ENCODE measurements around the gene MAPT. TPM values are rescaled to one million over a fixed set of nuclear protein-coding genes. Genes with fewer than 3 reads are reported as not detected.

The MAPT gene
- polyA plus RNA-seq, 1 experiment = 0.16 TPM

GRCh38 chr17:45931677-45932076, 37.3 kb downstream of the MAPT start:
- H3K4me3 ChIP-seq (ENCODE audit: low read depth, low read length) = no peak overlapping the region
- TF ChIP-seq CTCF (IDR thresholded peaks at IDR 0.05; ENCODE audit: insufficient read depth, low read depth, low read length) = no peak
- ChIA-PET POLR2A (no interaction called here), CTCF (interaction anchor here (1.1 kb wide), 1 partner anchor 18 kb away, joined by 5 read pairs; no protein-coding TSS in a partner anchor)
- H3K36me3 ChIP-seq (ENCODE audit: control insufficient read depth, insufficient read depth, low read length) = no peaks in the 10 kb centered on the region
- no peak for DNase-seq (ENCODE audit: low read depth)
- H3K27me3 ChIP-seq (ENCODE audit: control insufficient read depth, insufficient read depth, low read length) = peaks cover 3% of the 10 kb centered on the region; the same call in 1 of the 2 replicates

- Histone ChIP-seq H3K36me3 (ENCODE audit: control insufficient read depth, insufficient read depth, low read length) (no peaks in the 10 kb centered on the region), H3K4me3 (ENCODE audit: low read depth, low read length) (no peak overlapping the region), H3K27me3 (ENCODE audit: control insufficient read depth, insufficient read depth, low read length) (peaks cover 3% of the 10 kb centered on the region; the same call in 1 of the 2 replicates)
- TF ChIP-seq CTCF (IDR thresholded peaks at IDR 0.05; ENCODE audit: insufficient read depth, low read depth, low read length) = no peak
- CTCF ChIA-PET = interaction anchor here (1.0 to 2.0 kb wide), 3 partner anchors 9 to 15 kb away, joined by 3 to 7 read pairs (median 4); no protein-coding TSS in a partner anchor
- no peak for DNase-seq (ENCODE audit: low read depth)
- POLR2A ChIA-PET = no interaction called here
Measured at GRCh38 chr17:45934044-45934979, 40.0 kb downstream of the MAPT start.

GRCh38 chr17:45935197-45935709, 40.9 kb downstream of the MAPT start:
- CTCF ChIA-PET = interaction anchor here (2.0 kb wide), 1 partner anchor 14 kb away, joined by 7 read pairs; no protein-coding TSS in a partner anchor
- TF ChIP-seq CTCF (IDR thresholded peaks at IDR 0.05; ENCODE audit: insufficient read depth, low read depth, low read length) = no peak
- POLR2A ChIA-PET = no interaction called here
- no peak for DNase-seq (ENCODE audit: low read depth)
- H3K4me3 ChIP-seq (ENCODE audit: low read depth, low read length) = no peak overlapping the region
- peaks cover 5% of the 10 kb centered on the region for H3K27me3 ChIP-seq (ENCODE audit: control insufficient read depth, insufficient read depth, low read length)
- H3K36me3 ChIP-seq (ENCODE audit: control insufficient read depth, insufficient read depth, low read length) = no peaks in the 10 kb centered on the region

GRCh38 chr17:45935710-45936509, 41.6 kb downstream of the MAPT start:
- H3K27me3 ChIP-seq (ENCODE audit: control insufficient read depth, insufficient read depth, low read length) = peaks cover 6% of the 10 kb centered on the region
- no peaks in the 10 kb centered on the region for H3K36me3 ChIP-seq (ENCODE audit: control insufficient read depth, insufficient read depth, low read length)
- DNase-seq (ENCODE audit: low read depth) = no peak
- no peak for TF ChIP-seq CTCF (IDR thresholded peaks at IDR 0.05; ENCODE audit: insufficient read depth, low read depth, low read length)
- ChIA-PET CTCF (interaction anchor here (0.7 to 2.0 kb wide), 2 partner anchors 13 to 60 kb away, joined by 3 to 7 read pairs; no protein-coding TSS in a partner anchor), POLR2A (no interaction called here)
- no peak overlapping the region for H3K4me3 ChIP-seq (ENCODE audit: low read depth, low read length)
